NCI-H82 (cell line): ENCODE results near the gene OR2T4.

ENCODE experiments used
- DNase-seq: peaks from one replicate; lab custom pipeline; 2025; lab: John Stamatoyannopoulos, UW

OR2T4 gene, protein sequence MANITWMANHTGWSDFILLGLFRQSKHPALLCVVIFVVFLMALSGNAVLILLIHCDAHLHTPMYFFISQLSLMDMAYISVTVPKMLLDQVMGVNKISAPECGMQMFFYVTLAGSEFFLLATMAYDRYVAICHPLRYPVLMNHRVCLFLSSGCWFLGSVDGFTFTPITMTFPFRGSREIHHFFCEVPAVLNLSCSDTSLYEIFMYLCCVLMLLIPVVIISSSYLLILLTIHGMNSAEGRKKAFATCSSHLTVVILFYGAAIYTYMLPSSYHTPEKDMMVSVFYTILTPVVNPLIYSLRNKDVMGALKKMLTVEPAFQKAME

DNA sequence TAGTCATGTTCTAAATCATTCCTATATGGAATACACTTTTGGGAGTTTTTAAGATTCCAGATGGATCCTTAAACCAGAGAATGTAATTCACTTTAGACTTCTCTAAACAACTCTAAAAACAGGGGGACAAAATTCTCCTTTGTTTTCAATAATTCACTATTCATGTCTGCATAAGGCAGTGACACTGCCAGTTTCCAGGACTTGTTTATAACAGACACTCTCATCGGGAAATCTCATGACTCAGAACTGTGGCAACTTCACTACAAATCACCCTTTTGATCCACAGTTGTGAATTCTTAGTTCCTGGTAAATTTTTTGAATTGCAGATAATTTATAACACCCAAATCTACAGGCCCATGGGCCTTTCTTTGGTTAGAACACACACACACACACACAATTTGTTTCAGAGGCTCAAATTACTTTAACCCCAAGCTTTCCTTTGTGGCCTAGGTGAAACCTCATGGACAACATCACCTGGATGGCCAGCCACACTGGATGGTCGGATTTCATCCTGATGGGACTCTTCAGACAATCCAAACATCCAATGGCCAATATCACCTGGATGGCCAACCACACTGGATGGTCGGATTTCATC, at the start of gene OR2T4:
OR2T4 (plus strand) TSS at position 545 of the 595 bp plus-strand sequence; CDS start at position 545, 0 bp downstream.
- DNase-seq = no peak

DNA sequence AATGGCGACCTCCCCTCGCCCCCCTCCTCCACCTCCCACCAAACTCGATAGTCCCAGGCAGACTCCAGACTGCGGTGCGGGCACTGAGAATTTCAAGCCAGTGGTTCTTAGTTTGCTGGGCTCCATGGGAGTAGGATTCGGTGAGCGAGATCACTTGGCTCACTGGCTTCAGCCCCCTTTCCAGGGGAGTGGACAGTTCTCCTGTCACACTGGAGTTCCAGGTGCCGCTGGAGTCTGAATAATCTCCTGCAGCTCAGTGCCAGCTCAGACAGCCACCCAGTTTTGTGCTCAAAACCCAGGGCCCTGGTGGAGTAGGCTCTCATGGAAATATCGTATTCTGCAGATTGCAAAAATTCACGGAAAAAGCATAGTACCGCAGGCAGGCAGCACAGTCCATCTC, 44.7 kb upstream of the OR2T4 start:
- DNase-seq = no peak

DNA sequence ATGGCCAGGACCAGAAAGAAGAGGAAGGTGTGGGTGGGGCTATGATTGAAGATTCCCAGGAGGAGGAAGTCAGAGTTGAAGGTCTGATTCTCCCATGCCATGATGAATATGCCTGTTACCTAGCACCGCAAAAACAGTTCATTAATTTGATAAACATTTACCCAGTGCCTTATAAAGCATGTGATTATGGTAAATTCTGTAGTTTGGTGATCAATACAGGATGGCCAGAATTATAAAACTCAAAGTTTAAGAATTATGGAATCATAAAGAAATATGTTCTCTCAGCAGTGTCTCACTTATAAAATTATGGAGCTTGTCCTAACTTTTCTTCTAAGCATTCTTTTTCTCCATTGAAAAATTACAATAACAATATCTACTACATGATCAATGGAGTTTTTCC, 37.0 kb upstream of the OR2T4 start, which contains the start of gene OR2M7:
OR2M7 (minus strand) TSS at position 101 of the 400 bp plus-strand sequence; CDS start at position 101, 0 bp downstream.
- DNase-seq = no peak

DNA sequence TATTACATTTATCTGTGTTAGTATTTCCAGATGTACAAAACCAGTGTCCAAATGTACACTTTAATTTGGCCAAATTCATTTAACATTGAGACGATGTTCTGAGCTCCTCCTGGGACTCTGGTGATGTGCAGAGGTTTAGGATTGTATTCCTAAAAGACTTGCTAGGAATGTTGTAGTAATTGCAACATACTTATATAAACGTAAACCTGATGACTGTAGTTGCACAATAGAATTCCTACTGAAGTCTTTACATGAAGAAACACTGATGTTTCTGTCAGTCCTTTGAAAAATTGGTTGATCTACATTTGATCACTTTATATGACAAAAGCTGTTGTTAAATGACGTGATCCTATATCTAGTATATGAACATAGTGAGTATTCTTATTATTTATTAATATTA, 18.0 kb upstream of the OR2T4 start:
- DNase-seq = no peak

DNA sequence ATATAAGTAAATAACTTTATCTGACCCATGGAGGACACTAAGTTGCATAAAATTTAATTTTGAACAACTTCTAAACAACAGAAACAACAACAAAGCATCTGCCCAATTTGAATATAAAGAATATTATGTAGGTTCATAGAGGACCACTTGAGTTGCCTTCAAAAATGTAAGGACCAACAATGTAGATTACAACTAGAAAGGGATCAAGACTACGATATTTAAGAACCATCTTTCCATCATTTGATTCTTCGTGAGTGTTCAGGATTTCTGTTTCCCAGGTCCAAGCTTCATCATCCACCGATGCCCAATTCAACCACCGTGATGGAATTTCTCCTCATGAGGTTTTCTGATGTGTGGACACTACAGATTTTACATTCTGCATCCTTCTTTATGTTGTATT, 13.0 kb upstream of the OR2T4 start, which contains the start of gene OR14C36:
OR14C36 (plus strand) TSS at position 301 of the 400 bp plus-strand sequence; CDS start at position 301, 0 bp downstream.
- DNase-seq = no peak

DNA sequence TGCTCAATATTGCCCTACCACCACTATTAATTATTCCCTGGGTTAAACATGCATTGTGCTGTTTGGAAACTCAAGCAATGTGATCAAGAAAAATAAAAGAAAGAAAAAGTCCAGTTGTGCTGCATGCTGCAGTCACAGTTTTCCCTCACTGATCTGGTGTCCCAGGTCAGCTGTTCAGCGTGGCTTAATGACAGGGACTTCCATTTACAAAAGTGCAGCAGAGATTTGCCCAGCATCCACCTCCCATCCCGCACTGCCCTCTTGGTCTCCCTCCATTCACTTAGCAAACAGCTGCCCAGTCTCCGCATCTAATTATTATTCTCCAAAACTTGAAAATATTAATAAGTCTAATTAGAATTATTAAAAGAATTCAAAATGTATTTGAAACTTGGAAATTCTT, 2.0 kb upstream of the OR2T4 start:
- no peak for DNase-seq

DNA sequence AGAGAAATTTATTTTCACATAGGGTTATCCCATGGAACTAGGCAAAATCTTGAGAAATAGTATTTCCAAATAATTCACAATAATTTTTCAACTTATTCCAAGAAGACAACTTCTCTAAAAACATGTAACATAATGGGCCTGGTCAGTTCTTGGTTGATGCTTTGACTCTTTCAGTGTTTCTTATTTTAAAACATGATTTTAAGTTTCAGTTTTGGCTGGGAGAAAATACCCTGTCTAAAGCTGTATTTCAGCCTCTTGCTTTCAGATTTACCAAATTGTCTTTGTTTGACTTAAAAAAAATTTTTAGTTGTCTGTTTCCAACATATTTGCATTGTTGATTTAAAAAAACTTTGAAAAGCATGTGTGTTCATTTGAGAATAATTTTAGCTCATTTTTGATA, 5.1 kb downstream of the OR2T4 start:
- DNase-seq = no peak

DNA sequence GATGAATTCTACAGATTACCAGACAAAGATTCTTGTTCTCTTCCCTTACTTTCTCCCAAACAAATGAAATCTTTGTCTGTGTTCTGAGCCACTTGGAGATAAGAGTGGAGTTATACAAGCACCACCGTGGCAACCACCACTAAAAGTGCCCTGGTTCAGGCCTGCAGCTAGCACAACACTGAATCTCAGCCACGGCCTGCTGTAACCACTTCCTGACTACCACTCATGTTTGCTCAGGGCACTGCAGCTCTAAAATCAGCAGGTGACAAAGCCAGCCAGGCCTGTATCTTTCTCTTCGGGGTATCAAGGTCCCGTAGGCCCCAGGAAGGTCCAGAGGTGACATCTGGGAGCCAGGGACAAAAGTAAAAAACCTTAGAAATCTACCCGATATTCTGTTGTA, 10.9 kb downstream of the OR2T4 start:
- no peak for DNase-seq

DNA sequence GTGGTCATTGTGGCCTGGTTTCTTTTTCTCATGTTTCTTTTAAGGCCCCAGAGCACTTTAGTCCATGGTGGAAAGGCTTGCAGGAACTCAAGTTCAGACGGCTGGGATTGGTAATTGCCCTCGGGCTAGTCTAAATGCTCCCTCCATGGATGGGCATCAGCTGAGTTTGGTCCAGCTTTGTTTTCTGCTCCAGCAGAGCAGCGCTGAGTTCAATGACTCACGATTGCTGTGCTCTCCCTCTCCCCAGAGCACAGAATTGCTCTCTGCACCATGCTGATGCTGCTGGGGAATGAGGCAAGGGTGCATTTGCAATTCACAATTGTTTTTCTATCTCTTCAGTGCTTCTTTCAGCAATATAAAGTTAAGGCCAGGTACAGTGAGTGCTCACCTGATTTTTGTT, 12.3 kb downstream of the OR2T4 start:
- DNase-seq = no peak

DNA sequence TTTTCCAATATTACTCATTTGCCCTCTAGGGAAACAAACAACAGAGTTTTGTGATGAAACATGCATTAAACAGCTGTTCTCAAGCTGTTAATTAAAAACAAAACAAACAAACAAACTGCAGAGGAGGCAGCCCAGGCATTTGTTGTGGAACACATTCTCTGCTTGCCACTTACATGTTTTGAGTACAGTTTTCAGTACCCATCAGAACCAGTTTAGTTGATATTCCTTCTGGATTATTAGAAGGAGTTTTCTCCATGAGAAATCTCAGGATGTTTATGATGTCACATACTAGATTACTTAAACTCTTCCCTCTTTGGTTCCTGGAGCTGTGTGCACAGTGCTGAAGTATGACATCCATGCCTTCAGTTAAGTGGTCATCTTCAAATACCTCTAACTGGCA, 14.0 kb downstream of the OR2T4 start, which contains the start of gene OR2T6:
OR2T6 (plus strand) TSS at position 301 of the 400 bp plus-strand sequence. CDS start 11,863 bp downstream, outside the sequence.
- DNase-seq = no peak

DNA sequence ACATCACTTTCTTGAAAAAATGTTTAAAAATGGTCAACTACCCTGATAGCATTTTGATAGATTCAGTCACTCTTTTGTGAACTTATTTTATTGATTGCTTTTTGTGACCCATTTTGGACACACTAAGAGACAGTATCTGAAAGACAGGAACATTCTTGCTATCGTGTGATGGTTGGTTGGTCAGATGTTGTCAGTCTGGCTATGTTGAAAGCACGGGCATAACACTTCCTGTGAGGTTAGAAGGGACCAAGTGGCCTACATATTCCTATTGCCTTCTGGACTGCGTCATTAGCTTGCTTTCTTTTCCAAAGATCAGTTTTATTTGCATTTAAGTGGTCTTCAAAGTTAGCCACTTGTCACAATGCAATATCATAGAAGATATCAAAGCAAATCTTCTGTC, 15.5 kb downstream of the OR2T4 start:
- DNase-seq = no peak

DNA sequence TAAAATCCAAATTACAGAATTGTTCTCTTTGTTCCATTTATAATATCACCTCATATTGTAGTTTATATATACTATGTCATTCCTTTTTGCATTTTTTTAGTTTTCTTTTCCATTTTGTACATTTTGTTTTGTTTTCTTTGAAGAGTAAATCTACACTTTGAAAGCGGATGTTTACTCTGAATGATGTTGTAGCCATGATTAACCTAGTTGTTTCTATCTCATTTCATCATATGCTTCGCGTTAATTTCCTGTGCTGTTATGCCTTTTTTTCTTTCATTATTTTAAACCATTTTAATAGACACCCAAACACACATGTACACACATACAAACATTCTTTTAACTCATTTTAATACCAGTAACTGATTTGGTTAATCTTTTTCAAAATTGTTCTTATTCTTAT, 19.4 kb downstream of the OR2T4 start:
- DNase-seq = no peak

DNA sequence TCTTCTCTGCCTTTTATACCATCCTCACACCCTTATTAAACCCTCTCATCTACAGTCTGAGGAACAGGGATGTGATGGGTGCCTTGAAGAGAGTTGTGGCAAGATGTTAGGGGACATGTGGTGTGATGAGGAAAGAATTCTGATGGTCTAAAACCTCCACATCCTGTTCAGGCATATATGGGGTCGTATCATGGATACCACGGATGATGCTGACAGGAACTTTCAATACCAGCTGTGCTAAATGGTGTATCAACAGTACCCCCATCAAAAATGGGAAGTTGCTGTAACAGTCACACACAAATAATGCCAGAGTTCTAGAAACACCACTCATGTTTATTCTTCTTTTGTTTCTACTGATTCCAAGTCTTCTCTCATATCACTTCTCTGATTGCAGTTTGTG, 27.0 kb downstream of the OR2T4 start:
- DNase-seq = no peak

DNA sequence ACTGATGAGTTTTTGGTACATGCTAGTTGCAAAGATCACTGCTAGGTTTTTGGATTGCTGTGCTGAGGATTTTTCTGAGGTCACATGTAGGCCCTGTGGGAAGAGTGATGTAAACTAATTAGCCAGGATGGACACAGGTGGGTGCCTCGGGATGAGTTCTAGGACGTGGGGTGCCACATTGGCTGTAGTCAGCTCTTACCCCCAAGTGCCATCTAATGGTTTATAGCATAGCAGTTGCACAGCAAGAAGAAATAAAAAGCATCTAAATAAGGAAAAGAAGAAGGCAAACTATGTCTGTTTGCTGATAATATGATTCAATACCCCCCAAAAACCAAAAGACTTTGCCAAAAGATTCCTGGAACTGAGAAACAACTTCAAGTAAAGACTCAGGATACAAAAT, 31.6 kb downstream of the OR2T4 start:
- no peak for DNase-seq

DNA sequence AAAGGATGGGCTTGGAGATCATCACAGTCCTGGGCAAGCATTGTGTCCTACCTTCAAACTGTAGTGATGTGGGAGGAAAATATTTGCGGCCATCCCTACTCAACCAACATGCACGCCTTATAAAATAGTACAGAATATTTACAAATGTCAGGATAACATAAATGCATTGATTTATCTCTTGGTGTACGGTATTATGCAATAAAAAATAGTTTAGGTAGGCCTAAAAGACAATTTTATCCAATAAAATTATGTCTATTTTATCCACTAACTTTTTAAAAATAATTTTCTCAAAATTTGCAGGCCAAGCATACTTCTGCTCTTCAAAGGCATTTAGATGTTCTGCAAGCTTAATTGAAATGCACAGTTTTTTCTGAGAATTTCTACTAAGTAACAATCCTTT, 41.3 kb downstream of the OR2T4 start, which contains the start of gene OR2T1:
OR2T1 (plus strand) TSS at position 301 of the 400 bp plus-strand sequence. CDS start 3,100 bp downstream, outside the sequence.
- no peak for DNase-seq

DNA sequence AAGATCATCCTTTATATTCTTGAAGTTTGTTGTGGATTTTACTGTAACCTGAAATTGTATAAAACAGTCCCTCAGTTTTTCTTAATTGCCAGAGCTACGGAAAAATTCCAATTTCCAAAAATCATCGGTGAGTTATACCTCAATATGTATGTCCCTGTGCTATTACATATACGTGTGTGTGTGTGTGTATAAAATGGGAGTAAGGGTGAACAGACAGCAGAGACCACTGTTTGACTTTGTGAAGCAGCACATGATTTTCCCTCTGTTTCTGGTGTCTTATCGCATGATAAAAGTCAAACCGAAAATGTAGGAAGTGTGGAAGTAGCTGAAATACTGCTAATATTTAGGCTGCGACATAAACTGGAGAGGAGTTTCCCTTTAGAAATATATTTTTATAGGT, 42.6 kb downstream of the OR2T4 start:
- no peak for DNase-seq

DNA sequence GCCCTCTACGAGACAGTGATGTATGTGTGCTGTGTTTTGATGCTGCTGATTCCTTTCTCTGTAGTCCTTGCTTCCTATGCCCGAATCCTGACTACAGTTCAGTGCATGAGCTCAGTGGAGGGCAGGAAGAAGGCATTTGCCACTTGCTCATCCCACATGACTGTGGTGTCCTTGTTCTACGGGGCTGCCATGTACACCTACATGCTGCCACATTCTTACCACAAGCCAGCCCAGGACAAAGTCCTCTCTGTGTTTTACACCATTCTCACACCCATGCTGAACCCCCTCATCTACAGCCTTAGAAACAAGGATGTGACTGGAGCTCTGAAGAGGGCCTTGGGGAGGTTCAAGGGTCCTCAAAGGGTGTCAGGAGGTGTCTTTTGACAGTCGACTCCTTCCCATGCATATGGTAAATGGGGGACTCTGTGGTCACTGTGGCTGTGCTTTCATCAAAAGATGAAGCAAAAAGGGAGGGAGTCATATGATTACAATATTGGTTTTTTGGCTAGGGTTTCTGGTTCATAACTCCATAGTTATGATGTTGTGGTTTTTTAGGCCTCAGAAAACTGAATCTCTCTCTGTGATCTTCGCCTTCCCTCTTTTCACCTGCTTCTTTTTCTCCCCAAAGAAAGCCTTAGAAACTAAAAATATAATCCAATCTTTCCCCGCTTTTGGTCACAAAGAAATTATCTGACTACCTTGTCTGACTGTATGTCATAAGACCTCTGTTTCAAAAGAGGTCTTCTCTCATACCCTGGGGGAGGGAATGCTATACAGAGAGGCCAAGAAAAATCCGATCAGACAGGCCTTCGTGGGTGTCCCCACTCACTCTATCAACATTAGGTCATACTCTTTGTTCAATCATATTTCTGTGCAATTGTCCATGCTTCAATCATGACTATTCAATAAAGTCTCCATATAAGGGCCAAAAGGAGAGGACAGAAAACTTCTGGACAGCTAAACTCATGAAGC, 45.5 kb downstream of the OR2T4 start:
- no peak for DNase-seq
